Stomach (tissue), 9 donors: ENCODE results near the gene SMAD9. TPM values are rescaled to one million over a fixed set of nuclear protein-coding genes. Genes with fewer than 3 reads are reported as not detected.

Source experiments
- DNase-seq, 2 donors: peaks; one replicate each; pipeline versions ENCODE4 v3.0.0 to v3.0.0-alpha.2; 2013 to 2019
- H3K27ac ChIP-seq, 5 donors: fragments of 200-600 bp in 4 of 5; sonication (generic) in 4 of 5; one replicate each; pipeline ENCODE4 v1.5.1; 2013 to 2019; ENCODE audit warnings: mild to moderate bottlenecking in 1 of 5, moderate library complexity in 1 of 5
- H3K27me3 ChIP-seq, 3 donors: fragments of 200-600 bp; sonication (generic); one replicate each; pipeline ENCODE4 v1.5.1; 2017 to 2019; ENCODE audit warnings: mixed run types in 1 of 3
- H3K36me3 ChIP-seq, 4 donors: fragments of 200-600 bp; sonication (generic); 1 replicate in 3 of 4; 2 replicates in 1 of 4; pipeline ENCODE4 v1.5.1; 2016 to 2019
- H3K4me1 ChIP-seq, 4 donors: fragments of 200-600 bp; sonication (generic); one replicate each; pipeline ENCODE4 v1.5.1; 2016 to 2019
- H3K4me3 ChIP-seq, 4 donors: fragments of 200-600 bp; sonication (generic) in 3 of 4; one replicate each; pipeline ENCODE4 v1.5.1; 2016 to 2019; ENCODE audit warnings: mild to moderate bottlenecking in 1 of 4
- H3K9me3 ChIP-seq, 4 donors: fragments of 200-600 bp; sonication (generic); one replicate each; pipeline ENCODE4 v1.5.1; 2016 to 2019
- EP300 ChIP-seq: sonication (generic); formaldehyde crosslinking; IDR thresholded peaks from one replicate; pipeline ENCODE4 v1.6.1; 2017; ENCODE audit warnings: antibody characterized with exemption
- POLR2A ChIP-seq, 4 donors: fragments of 450-650 bp; IDR thresholded peaks; one replicate each; pipeline ENCODE4 v1.6.1; 2016; ENCODE audit warnings: antibody characterized with exemption in 4 of 4, control low read depth in 2 of 4, mild to moderate bottlenecking in 1 of 4, moderate library complexity in 1 of 4
- POLR2AphosphoS5 ChIP-seq, 3 donors: sonication (generic); formaldehyde crosslinking; IDR thresholded peaks; one replicate each; pipeline ENCODE4 v1.6.1; 2016; ENCODE audit warnings: antibody characterized with exemption in 3 of 3
- WGBS, 5 donors: extraction: QIAGEN DNeasy Blood & Tissue Kit in 3 of 5; methylation state at CpG; one replicate each; pipeline versions ENCODE4 v1.1.5 to v1.1.7; 2013 to 2018; 5-methylcytosine and 5-hydroxymethylcytosine counted together
- intact Hi-C: fragments of 100-400 bp; cut with DNase I; formaldehyde crosslinking; loops from one replicate; pipeline ENCODE4 v1.15.1; 2023; ENCODE audit warnings: low total_unique reads
- polyA plus RNA-seq, 3 donors: library from polyadenylated mRNA; stranded (reverse); fragments of 200-250 nt; gene quantifications; one replicate each; pipeline ENCODE4 v1.2.3, GENCODE V29; 2013
- total RNA-seq, 5 donors: library from RNA; depleted of rRNA; stranded (reverse); fragments of >200 nt; gene quantifications; one replicate each; pipeline versions ENCODE4 v1.1.0 to v1.2.3, GENCODE V29; 2014 to 2016
- TF ChIP-seq, protein P1 (sequence below), 7 experiments: fragments of 450-650 bp in 4 of 7; fragments of 200-600 bp in 3 of 7; sonication (generic) in 3 of 7; IDR thresholded peaks; one replicate each; pipeline ENCODE4 v1.5.1; 2016 to 2019; ENCODE audit warnings: antibody characterized with exemption in 7 of 7, control low read depth in 2 of 7, mild to moderate bottlenecking in 1 of 7
- donor health status: healthy with polysubstance abuse.
- donor health status: Bipolar disorder and iron deficiency.
- donor health status: healthy.

The SMAD9 gene
- total and polyA plus RNA-seq, 8 donors = 1.6 to 21.5 (median 8.1) TPM

DNA sequence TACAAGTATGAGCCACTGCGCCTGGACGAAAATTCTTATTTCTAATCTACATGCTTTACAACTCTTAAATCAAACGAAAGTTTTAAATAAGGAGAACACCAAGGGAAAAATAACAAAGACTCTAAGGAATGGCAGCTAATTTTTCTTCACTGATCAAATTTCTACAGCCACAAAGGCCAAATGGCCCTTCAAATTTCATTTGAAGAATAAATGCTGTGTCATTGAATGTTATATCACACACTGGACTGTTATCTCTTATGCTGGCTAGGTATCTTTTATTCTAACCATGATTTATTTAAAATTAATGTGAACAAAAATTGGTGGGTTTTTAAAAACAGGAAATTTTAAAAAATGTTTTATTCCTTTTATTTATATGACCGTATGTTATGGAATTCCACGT lies 14.1 kb downstream of the SMAD9 start:
- Histone ChIP-seq H3K4me3 (no peak overlapping the region), H3K4me1 (peaks cover 0 to 12% (median 0%) of the 10 kb centered on the region in 4 donors), H3K27me3 (no peaks in the 10 kb centered on the region), H3K9me3 (no peaks in the 10 kb centered on the region), H3K27ac (no peak overlapping the region), H3K36me3 (peaks cover 0 to 5% (median 0%) of the 10 kb centered on the region in 4 donors)
- intact Hi-C loops = no loop called here
- 90 to 93% (median 91%) methylated on average over 5 of the region's 5 CpGs for WGBS, 5 donors
- no peak for DNase-seq
- TF ChIP-seq POLR2AphosphoS5 (IDR thresholded peaks at IDR 0.05) (no peak), POLR2A (IDR thresholded peaks at IDR 0.05) (no peak), EP300 (no peak)
- TF ChIP-seq, protein P1, sequence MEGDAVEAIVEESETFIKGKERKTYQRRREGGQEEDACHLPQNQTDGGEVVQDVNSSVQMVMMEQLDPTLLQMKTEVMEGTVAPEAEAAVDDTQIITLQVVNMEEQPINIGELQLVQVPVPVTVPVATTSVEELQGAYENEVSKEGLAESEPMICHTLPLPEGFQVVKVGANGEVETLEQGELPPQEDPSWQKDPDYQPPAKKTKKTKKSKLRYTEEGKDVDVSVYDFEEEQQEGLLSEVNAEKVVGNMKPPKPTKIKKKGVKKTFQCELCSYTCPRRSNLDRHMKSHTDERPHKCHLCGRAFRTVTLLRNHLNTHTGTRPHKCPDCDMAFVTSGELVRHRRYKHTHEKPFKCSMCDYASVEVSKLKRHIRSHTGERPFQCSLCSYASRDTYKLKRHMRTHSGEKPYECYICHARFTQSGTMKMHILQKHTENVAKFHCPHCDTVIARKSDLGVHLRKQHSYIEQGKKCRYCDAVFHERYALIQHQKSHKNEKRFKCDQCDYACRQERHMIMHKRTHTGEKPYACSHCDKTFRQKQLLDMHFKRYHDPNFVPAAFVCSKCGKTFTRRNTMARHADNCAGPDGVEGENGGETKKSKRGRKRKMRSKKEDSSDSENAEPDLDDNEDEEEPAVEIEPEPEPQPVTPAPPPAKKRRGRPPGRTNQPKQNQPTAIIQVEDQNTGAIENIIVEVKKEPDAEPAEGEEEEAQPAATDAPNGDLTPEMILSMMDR (IDR thresholded peaks at IDR 0.05) = no peak

GRCh38 chr13:36903925-36904595 lies 16.0 kb downstream of the SMAD9 start:
- Histone ChIP-seq H3K27ac (no peak overlapping the region), H3K36me3 (peaks cover 0 to 5% (median 2%) of the 10 kb centered on the region in 4 donors), H3K27me3 (no peaks in the 10 kb centered on the region), H3K9me3 (peaks cover 0 to 5% (median 0%) of the 10 kb centered on the region in 4 donors), H3K4me3 (no peak overlapping the region), H3K4me1 (peaks cover 0 to 12% (median 0%) of the 10 kb centered on the region in 4 donors)
- TF ChIP-seq, protein P1 (IDR thresholded peaks at IDR 0.05) = no peak
- TF ChIP-seq POLR2A (IDR thresholded peaks at IDR 0.05) (no peak), EP300 (no peak), POLR2AphosphoS5 (IDR thresholded peaks at IDR 0.05) (no peak)
- WGBS, 5 donors = 52 to 60% (median 58%) methylated on average over 8 of the region's 8 CpGs
- DNase-seq = no peak
- intact Hi-C loops = no loop called here

- no peak for TF ChIP-seq EP300
- no peak for TF ChIP-seq POLR2A (IDR thresholded peaks at IDR 0.05)
- no peak for TF ChIP-seq POLR2AphosphoS5 (IDR thresholded peaks at IDR 0.05)
- TF ChIP-seq, protein P1 (IDR thresholded peaks at IDR 0.05) = no peak
- no peaks in the 10 kb centered on the region for H3K27me3 ChIP-seq
- intact Hi-C loops = no loop called here
- H3K27ac ChIP-seq = no peak overlapping the region
- H3K9me3 ChIP-seq = peaks cover 0 to 7% (median 0%) of the 10 kb centered on the region in 4 donors
- peaks cover 0 to 5% (median 0%) of the 10 kb centered on the region in 4 donors for H3K36me3 ChIP-seq
- H3K4me1 ChIP-seq = peaks cover 0 to 1% (median 0%) of the 10 kb centered on the region in 4 donors
- no peak for DNase-seq
- H3K4me3 ChIP-seq = no peak overlapping the region
These were observed 22.9 kb downstream of the SMAD9 start for GRCh38 chr13:36897054-36897616.

GRCh38 chr13:36891752-36892151 lies 28.3 kb downstream of the SMAD9 start:
- H3K27ac ChIP-seq = no peak overlapping the region
- no peaks in the 10 kb centered on the region for H3K9me3 ChIP-seq
- intact Hi-C loops = no loop called here
- no peak for TF ChIP-seq POLR2A (IDR thresholded peaks at IDR 0.05)
- TF ChIP-seq POLR2AphosphoS5 (IDR thresholded peaks at IDR 0.05) = no peak
- no peak for TF ChIP-seq EP300
- TF ChIP-seq, protein P1 (IDR thresholded peaks at IDR 0.05) = no peak
- 63 to 87% (median 80%) methylated on average over 2 of the region's 2 CpGs for WGBS, 5 donors
- DNase-seq = no peak
- H3K4me1 ChIP-seq = peaks cover 0 to 26% (median 3%) of the 10 kb centered on the region in 4 donors
- H3K36me3 ChIP-seq = no peaks in the 10 kb centered on the region
- H3K27me3 ChIP-seq = no peaks in the 10 kb centered on the region
- H3K4me3 ChIP-seq = no peak overlapping the region
